ENCODE results near the gene ACOT8.

DNA sequence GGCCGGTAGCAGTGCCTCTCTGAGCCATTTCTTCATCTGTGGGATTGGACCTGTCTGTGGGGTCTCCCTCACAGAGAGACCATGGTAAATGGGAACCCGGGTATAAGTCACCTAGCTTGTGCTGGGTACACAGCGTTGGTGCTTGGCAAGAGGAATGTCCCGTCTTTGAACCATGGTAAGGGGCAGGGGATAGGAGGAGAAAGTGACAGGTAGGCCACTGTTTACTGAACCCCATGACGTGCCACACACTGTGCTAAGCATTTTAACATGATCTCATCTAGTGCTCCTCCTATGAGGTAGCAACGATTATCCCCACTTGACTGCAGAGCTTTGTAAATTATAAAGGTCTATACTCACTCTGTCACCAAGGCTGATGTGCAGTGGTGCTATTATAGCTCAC, 29.5 kb downstream of the ACOT8 start:
- TF ChIP-seq, protein P1, sequence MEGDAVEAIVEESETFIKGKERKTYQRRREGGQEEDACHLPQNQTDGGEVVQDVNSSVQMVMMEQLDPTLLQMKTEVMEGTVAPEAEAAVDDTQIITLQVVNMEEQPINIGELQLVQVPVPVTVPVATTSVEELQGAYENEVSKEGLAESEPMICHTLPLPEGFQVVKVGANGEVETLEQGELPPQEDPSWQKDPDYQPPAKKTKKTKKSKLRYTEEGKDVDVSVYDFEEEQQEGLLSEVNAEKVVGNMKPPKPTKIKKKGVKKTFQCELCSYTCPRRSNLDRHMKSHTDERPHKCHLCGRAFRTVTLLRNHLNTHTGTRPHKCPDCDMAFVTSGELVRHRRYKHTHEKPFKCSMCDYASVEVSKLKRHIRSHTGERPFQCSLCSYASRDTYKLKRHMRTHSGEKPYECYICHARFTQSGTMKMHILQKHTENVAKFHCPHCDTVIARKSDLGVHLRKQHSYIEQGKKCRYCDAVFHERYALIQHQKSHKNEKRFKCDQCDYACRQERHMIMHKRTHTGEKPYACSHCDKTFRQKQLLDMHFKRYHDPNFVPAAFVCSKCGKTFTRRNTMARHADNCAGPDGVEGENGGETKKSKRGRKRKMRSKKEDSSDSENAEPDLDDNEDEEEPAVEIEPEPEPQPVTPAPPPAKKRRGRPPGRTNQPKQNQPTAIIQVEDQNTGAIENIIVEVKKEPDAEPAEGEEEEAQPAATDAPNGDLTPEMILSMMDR (IDR thresholded peaks at IDR 0.05): no peak
- TF ChIP-seq POLR2AphosphoS5 (IDR thresholded peaks at IDR 0.05) (no peak), POLR2A (IDR thresholded peaks at IDR 0.05) (no peak), EP300 (IDR thresholded peaks at IDR 0.05) (no peak)
